Muscle layer of colon (tissue), 2 donors: ENCODE results near the gene S100A5.
"Not testable (repeated sequence)": the region's sequence is repeated elsewhere in the genome, so short reads cannot be mapped to it uniquely, and the experiment has no call there.

Experiments used
- H3K27ac ChIP-seq: one replicate; pipeline ENCODE4 v1.7.0; 2013; ENCODE audit warnings: low read depth, mild to moderate bottlenecking, low read length, moderate library complexity
- H3K27me3 ChIP-seq, 2 donors: one replicate each; pipeline ENCODE4 v1.7.0; 2013; ENCODE audit warnings: low read length in 2 of 2, mild to moderate bottlenecking in 2 of 2; ENCODE audit not compliant: insufficient read depth in 2 of 2, control insufficient read depth in 1 of 2
- H3K36me3 ChIP-seq: one replicate; pipeline ENCODE4 v1.7.0; 2013; ENCODE audit warnings: mild to moderate bottlenecking, low read length; ENCODE audit not compliant: insufficient read depth
- H3K4me1 ChIP-seq: one replicate; pipeline ENCODE4 v1.7.0; 2013; ENCODE audit warnings: mild to moderate bottlenecking, low read length; ENCODE audit not compliant: insufficient read depth
- H3K4me3 ChIP-seq, 2 donors: one replicate each; pipeline ENCODE4 v1.7.0; 2013; ENCODE audit warnings: low read length in 2 of 2, low read depth in 1 of 2, mild to moderate bottlenecking in 1 of 2, moderate library complexity in 1 of 2
- H3K9ac ChIP-seq: one replicate; pipeline ENCODE4 v1.7.0; 2013; ENCODE audit warnings: low read length
- H3K9me3 ChIP-seq: one replicate; pipeline ENCODE4 v1.7.0; 2013; ENCODE audit warnings: mild to moderate bottlenecking, low read length
- donor health status: abdominal sarcoma.
- donor health status: Adenocarcinoma of cecum.

S100A5 gene

GRCh38 chr1:153540394-153541361, at the start of gene S100A5:
Gene S100A5, minus strand, starts transcription at chr1:153540934. Its CDS starts 743 bp downstream, at chr1:153540191.
- Histone ChIP-seq H3K4me3 (no peak within 1 kb of the TSS), H3K9me3 (no peaks in the 10 kb centered on the region), H3K9ac (no peak within 1 kb of the TSS), H3K27ac (no peak within 1 kb of the TSS), H3K4me1 (peaks cover 46% of the 10 kb centered on the region), H3K36me3 (peaks cover 13% of the 10 kb centered on the region), H3K27me3 (no peaks in the 10 kb centered on the region)

- Histone ChIP-seq H3K9me3 (no peaks in the 10 kb centered on the region), H3K27ac (no peak overlapping the region), H3K4me1 (no peaks in the 10 kb centered on the region), H3K9ac (no peak overlapping the region), H3K27me3 (no peaks in the 10 kb centered on the region), H3K4me3 (no peak overlapping the region), H3K36me3 (no peaks in the 10 kb centered on the region)
These were observed 47.7 kb upstream of the S100A5 start for GRCh38 chr1:153588482-153588881.

- not testable (repeated sequence) for H3K36me3 ChIP-seq, H3K4me1 ChIP-seq, H3K27me3 ChIP-seq, H3K9ac ChIP-seq, H3K27ac ChIP-seq, H3K4me3 ChIP-seq, H3K9me3 ChIP-seq
These were observed 47.3 kb upstream of the S100A5 start for GRCh38 chr1:153588033-153588432.

- no peak overlapping the region for H3K9ac ChIP-seq
- no peak overlapping the region for H3K4me3 ChIP-seq
- no peaks in the 10 kb centered on the region for H3K36me3 ChIP-seq
- H3K27ac ChIP-seq: no peak overlapping the region
- H3K27me3 ChIP-seq: no peaks in the 10 kb centered on the region
- H3K9me3 ChIP-seq: no peaks in the 10 kb centered on the region
- no peaks in the 10 kb centered on the region for H3K4me1 ChIP-seq
These were observed 46.6 kb upstream of the S100A5 start for GRCh38 chr1:153587314-153587713.

GRCh38 chr1:153586347-153586746, 45.6 kb upstream of the S100A5 start:
- H3K4me3 ChIP-seq: no peak overlapping the region
- no peaks in the 10 kb centered on the region for H3K4me1 ChIP-seq
- H3K27ac ChIP-seq: no peak overlapping the region
- H3K36me3 ChIP-seq: no peaks in the 10 kb centered on the region
- H3K9me3 ChIP-seq: no peaks in the 10 kb centered on the region
- H3K27me3 ChIP-seq: no peaks in the 10 kb centered on the region
- H3K9ac ChIP-seq: no peak overlapping the region

GRCh38 chr1:153585006-153585405, 44.3 kb upstream of the S100A5 start:
- Histone ChIP-seq H3K27me3 (no peaks in the 10 kb centered on the region), H3K27ac (no peak overlapping the region), H3K4me3 (no peak overlapping the region), H3K4me1 (no peaks in the 10 kb centered on the region), H3K36me3 (no peaks in the 10 kb centered on the region), H3K9me3 (no peaks in the 10 kb centered on the region), H3K9ac (no peak overlapping the region)

GRCh38 chr1:153583976-153584375, 43.2 kb upstream of the S100A5 start:
- Histone ChIP-seq H3K9me3 (no peaks in the 10 kb centered on the region), H3K4me1 (no peaks in the 10 kb centered on the region), H3K36me3 (no peaks in the 10 kb centered on the region), H3K27me3 (no peaks in the 10 kb centered on the region), H3K4me3 (no peak overlapping the region), H3K9ac (no peak overlapping the region), H3K27ac (no peak overlapping the region)

GRCh38 chr1:153583514-153583913, 42.8 kb upstream of the S100A5 start:
- not testable (repeated sequence) for H3K4me3 ChIP-seq, H3K27ac ChIP-seq, H3K36me3 ChIP-seq, H3K9ac ChIP-seq, H3K9me3 ChIP-seq, H3K27me3 ChIP-seq, H3K4me1 ChIP-seq

GRCh38 chr1:153582836-153583235, 42.1 kb upstream of the S100A5 start:
- H3K27me3 ChIP-seq, H3K4me1 ChIP-seq, H3K9me3 ChIP-seq, H3K9ac ChIP-seq, H3K36me3 ChIP-seq, H3K4me3 ChIP-seq, H3K27ac ChIP-seq: not testable (repeated sequence)

- H3K27me3 ChIP-seq: no peaks in the 10 kb centered on the region
- no peaks in the 10 kb centered on the region for H3K9me3 ChIP-seq
- H3K9ac ChIP-seq: no peak overlapping the region
- H3K36me3 ChIP-seq: no peaks in the 10 kb centered on the region
- no peak overlapping the region for H3K4me3 ChIP-seq
- no peaks in the 10 kb centered on the region for H3K4me1 ChIP-seq
- no peak overlapping the region for H3K27ac ChIP-seq
These were observed 38.2 kb upstream of the S100A5 start for GRCh38 chr1:153578936-153579335.

GRCh38 chr1:153578490-153578889, 37.8 kb upstream of the S100A5 start:
- H3K27ac ChIP-seq: no peak overlapping the region
- no peaks in the 10 kb centered on the region for H3K27me3 ChIP-seq
- no peak overlapping the region for H3K9ac ChIP-seq

GRCh38 chr1:153577624-153578051, 36.9 kb upstream of the S100A5 start:
- no peak overlapping the region for H3K4me3 ChIP-seq
- no peak overlapping the region for H3K27ac ChIP-seq
- peaks cover 5% of the 10 kb centered on the region for H3K4me1 ChIP-seq
- H3K9ac ChIP-seq: no peak overlapping the region
- no peaks in the 10 kb centered on the region for H3K9me3 ChIP-seq
- H3K27me3 ChIP-seq: no peaks in the 10 kb centered on the region
- no peaks in the 10 kb centered on the region for H3K36me3 ChIP-seq

More at GRCh38 chr1:153578490-153578889, 37.8 kb upstream of the S100A5 start:
- no peak overlapping the region for H3K4me3 ChIP-seq
- H3K9me3 ChIP-seq: no peaks in the 10 kb centered on the region
- H3K36me3 ChIP-seq: no peaks in the 10 kb centered on the region
- H3K4me1 ChIP-seq: no peaks in the 10 kb centered on the region
